HG02938 (cell line): ENCODE results near the gene TBC1D3H.
"Not testable (repeated sequence)": the region's sequence is repeated elsewhere in the genome, so short reads cannot be mapped to it uniquely, and the experiment has no call there.

Experiments used
- ATAC-seq: cut with Tn5 transposase; IDR thresholded peaks from one replicate; pipeline ENCODE4 v1.9.1; 2021; ENCODE audit warnings: mild to moderate bottlenecking, moderate library complexity; ENCODE audit not compliant: unreplicated experiment

TBC1D3H gene

DNA sequence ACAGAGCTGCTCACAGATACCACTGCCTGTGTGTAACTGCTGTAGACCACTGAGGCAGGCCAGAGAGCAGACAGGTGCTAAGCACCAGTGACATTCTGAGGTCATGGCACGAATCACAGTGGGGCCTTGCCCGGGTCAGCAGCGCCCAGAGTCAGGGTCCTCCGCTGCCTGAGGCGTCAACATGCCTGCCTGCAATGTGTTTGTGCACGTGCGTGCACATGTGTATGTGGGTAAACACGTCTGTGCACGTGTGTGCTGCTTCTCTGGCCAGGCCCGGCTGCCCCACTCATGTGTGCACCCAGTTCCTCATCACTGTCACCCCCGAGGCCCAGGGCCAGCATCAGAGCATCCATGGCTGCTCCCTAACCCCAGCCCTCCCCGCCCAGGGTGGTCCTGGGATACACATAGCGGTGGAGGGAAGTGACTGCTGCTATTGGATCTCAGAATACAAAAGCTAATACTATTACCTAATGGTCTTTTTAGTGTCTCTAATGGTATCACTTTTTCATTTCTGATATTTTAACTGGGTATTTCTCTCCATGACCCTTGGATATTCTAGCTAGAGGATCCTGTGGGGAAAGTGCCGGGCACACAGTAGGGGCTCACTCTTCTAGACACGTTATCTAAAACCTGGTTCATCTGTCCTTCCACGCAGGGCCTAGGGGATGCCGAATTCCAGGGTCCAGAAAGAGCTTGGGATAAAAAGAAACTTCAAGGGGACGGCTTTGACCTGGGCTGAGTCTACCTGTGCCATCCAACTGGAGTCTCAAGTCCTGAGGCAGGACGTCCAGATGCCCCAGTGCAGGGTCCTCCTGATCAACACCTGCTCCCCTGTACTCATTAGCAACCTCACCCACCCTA lies at the start of gene TBC1D3H:
TSS of gene TBC1D3H (minus strand) at position 51 of the 861 bp plus-strand sequence. CDS start 1,540 bp downstream, outside the sequence.
- not testable (repeated sequence) for ATAC-seq

DNA sequence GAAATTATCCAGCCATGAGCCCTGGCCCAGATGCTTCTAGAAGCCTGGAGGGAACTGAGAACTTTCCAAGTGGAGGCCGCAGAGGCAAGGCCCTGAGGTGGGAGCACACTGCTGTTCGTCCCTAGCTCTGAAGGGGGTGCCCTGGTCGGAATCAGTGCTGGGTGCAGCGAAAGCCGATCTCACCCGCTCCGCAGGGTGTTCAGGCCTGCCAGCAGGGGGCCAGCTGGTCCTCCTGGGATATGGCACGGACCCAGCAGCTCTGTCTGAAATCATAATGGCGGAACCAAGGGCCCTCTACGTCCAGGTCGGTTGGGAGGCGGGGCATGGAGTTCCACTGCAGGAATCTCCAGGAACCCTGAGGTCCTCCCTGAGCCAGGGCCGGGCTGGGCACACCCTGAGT lies 40.7 kb upstream of the TBC1D3H start:
- ATAC-seq = not testable (repeated sequence)

DNA sequence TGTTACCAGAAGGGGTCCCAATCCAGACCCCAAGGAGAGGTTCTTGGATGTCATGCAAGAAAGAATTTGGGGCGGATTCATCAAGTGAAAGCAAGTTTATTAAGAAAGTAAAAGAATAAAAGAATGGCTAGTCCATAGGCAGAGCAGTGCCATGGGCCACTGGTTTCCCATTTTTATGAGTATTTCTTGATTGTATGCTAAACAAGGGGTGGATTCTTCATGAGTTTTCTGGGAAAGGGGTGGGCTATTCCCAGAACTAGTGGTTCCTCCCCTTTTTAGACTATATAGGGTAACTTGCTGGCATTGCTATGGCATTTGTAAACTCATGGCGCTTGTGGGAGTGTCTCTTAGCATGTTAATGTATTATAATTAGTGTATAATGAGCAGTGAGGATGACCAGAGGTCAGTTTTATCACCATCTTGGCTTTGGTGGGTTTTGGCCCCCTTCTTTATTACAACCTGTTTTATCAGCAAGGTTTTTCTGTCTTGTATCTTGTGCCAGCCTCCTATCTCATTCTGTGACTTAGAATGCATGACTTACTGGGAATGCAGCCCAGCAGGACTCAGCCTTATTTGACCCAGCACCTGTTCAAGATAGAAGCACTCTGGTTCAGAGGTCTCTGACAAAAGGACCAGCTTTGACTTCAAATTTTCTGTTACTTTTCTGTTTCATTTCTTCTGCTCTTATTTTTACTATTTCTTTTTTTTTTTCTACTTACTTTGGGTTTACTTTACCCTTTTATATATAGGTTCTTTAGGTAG lies 27.1 kb upstream of the TBC1D3H start:
- not testable (repeated sequence) for ATAC-seq

DNA sequence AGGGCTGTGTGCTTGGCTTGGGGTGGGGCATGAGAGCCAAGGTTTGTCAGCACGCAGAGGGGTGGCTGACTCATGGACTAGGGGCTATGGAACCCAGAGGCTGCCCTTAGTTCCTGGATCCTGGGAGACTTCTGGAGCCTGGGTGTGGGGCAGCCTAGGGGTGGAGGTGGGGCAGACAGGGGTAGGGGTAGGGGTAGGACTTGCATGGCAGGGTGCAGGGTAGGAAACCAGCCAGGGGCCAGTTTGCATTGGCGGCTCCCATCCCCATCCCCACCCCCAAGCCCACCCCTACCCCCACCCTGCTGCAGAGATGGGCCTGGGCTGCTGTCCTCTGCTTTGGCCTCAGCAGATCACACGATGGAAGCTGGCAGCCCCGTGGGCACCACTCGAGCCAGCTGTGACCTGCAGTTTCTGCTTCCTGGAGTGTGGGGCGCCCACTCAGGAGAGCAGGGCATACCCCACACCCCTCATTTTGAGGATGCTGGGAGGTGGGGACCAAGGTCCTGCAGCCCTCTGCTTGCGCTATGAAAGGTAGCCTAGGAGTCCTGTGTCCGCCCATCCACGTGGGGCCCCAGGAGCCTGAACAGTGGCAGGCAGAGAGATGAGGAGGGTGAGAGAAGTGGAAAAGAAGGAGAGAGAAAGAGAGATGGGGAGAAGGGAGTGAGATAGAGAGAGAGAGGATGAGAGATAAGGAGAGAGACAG lies 2.9 kb upstream of the TBC1D3H start:
- not testable (repeated sequence) for ATAC-seq

DNA sequence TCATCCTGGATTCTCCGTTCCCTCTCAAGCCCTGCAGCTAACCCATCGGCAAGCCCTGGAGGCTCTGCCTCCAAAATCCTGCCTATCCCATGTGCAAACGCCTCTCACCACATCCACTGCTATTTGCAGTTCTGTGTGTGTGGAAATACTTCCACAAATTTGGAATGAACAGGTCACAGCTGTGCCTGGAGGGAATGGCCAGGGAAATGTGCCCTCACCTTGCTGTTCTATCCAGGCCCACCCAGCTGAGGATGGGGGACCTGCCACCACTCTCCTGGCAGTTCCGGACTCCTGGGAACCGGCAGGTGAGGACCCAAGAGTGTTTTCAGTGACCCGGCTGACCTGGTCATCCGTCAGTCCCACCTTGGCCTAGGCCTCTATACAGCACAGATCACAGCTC lies 12.3 kb downstream of the TBC1D3H start:
- ATAC-seq = not testable (repeated sequence)

DNA sequence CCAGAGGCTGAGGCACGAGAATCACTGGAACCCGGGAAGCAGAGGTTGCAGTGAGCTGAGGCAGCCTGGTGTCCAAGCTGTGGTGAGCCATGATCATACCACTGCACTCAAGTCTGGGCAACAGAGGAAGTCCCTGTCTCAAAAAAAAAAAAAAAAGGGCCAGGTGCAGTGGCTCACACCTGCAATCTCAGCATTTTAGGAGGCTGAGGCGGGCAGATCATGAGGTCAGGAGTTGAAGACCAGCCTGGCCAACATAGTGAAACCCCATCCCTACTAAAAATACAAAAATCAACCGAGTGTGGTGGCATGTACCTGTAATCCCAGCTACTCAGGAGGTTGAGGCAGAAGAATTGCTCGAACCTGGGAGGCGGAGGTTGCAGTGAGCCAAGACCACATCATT lies 25.7 kb downstream of the TBC1D3H start:
- ATAC-seq = not testable (repeated sequence)
